CMK (cell line): ENCODE measurements around the gene PRSS38.

Experiments used
- DNase-seq: peaks from one replicate; pipeline ENCODE4 v3.0.0-alpha.2; 2010; ENCODE audit warnings: low read depth

PRSS38 gene

GRCh38 chr1:227779021-227779441, 36.4 kb upstream of the PRSS38 start:
- DNase-seq = no peak

GRCh38 chr1:227779685-227780084, 35.8 kb upstream of the PRSS38 start:
- DNase-seq = no peak

- no peak for DNase-seq
Observed at GRCh38 chr1:227780101-227781044, 35.1 kb upstream of the PRSS38 start.

- no peak for DNase-seq
Observed at GRCh38 chr1:227781314-227781930, 34.1 kb upstream of the PRSS38 start.

- no peak for DNase-seq
Observed at GRCh38 chr1:227782226-227782625, 33.2 kb upstream of the PRSS38 start.

- DNase-seq = no peak
Observed at GRCh38 chr1:227785094-227785804, 30.2 kb upstream of the PRSS38 start.

GRCh38 chr1:227785805-227786671, 29.4 kb upstream of the PRSS38 start:
- DNase-seq = no peak

GRCh38 chr1:227786673-227787512, 28.6 kb upstream of the PRSS38 start:
- DNase-seq = no peak

- DNase-seq = peak; percentile 93
Observed at GRCh38 chr1:227787513-227788270, 27.8 kb upstream of the PRSS38 start.

GRCh38 chr1:227788271-227789083, 27.0 kb upstream of the PRSS38 start:
- DNase-seq = no peak

- DNase-seq = no peak
Observed at GRCh38 chr1:227789084-227790033, 26.1 kb upstream of the PRSS38 start.

GRCh38 chr1:227790034-227790400, 25.5 kb upstream of the PRSS38 start:
- DNase-seq = no peak

GRCh38 chr1:227790868-227791267, 24.6 kb upstream of the PRSS38 start:
- DNase-seq = no peak

- DNase-seq = no peak
Observed at GRCh38 chr1:227791425-227792143, 23.9 kb upstream of the PRSS38 start.

- no peak for DNase-seq
Observed at GRCh38 chr1:227792216-227793078, 23.0 kb upstream of the PRSS38 start.
